OCI-LY3 (cell line): ENCODE measurements around the gene UGT1A5.

Experiments used
- EZH2phosphoT487 ChIP-seq: fragments of 200-600 bp; shearing (Covaris generic); IDR thresholded peaks from 2 replicates; pipeline ENCODE4 v1.6.1; 2018; ENCODE audit warnings: antibody characterized with exemption, mixed run types, low read depth
- TF ChIP-seq, protein P1 (sequence below): fragments of 200-600, 300-600 bp; sonication (generic); IDR thresholded peaks from 2 replicates; pipeline ENCODE4 v1.5.1; 2014; ENCODE audit warnings: antibody characterized with exemption, low read length, low read depth

DNA sequence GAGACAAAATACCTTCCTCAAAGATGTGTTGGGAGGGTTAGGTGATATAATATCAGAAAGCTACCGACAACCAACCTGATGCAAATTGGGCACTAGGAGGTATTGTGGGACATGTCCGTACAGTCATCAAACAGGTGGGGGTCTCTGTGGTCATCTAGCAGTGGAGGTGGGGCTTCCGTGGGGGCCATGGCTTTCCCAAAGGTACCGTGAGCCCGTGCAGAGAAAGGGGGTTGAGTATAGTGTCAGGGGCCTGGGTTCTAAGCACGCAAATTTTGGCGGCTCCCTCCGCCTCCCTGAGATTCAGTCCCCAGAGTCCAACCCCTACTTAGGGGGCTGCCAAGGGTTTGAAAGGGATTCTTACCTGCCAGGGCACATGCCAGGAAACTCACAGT is 109.0 kb downstream of the UGT1A5 start:
- TF ChIP-seq, protein P1, sequence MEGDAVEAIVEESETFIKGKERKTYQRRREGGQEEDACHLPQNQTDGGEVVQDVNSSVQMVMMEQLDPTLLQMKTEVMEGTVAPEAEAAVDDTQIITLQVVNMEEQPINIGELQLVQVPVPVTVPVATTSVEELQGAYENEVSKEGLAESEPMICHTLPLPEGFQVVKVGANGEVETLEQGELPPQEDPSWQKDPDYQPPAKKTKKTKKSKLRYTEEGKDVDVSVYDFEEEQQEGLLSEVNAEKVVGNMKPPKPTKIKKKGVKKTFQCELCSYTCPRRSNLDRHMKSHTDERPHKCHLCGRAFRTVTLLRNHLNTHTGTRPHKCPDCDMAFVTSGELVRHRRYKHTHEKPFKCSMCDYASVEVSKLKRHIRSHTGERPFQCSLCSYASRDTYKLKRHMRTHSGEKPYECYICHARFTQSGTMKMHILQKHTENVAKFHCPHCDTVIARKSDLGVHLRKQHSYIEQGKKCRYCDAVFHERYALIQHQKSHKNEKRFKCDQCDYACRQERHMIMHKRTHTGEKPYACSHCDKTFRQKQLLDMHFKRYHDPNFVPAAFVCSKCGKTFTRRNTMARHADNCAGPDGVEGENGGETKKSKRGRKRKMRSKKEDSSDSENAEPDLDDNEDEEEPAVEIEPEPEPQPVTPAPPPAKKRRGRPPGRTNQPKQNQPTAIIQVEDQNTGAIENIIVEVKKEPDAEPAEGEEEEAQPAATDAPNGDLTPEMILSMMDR: no peak
- no peak for TF ChIP-seq EZH2phosphoT487
